Stimulated activated CD8-positive, alpha-beta memory T cell treated with anti-CD3 and anti-CD28 coated beads, Interleukin-2, amount 100 ng/mL, for 1 hour (primary cell): ENCODE data around the gene COG6.

Experiments used
- DNase-seq, 2 donors: peaks; one replicate each; pipeline ENCODE4 v3.0.0-alpha.2; 2020; ENCODE audit warnings: low read depth in 2 of 2

The COG6 gene

GRCh38 chr13:39768962-39769361 lies 113.5 kb downstream of the COG6 start:
- DNase-seq, result no peak

- no peak for DNase-seq
Measured at GRCh38 chr13:39770221-39771090, 115.0 kb downstream of the COG6 start.

- DNase-seq, result no peak
Measured at GRCh38 chr13:39773833-39774232, 118.4 kb downstream of the COG6 start.

GRCh38 chr13:39776439-39776838 lies 121.0 kb downstream of the COG6 start:
- no peak for DNase-seq

- no peak for DNase-seq
Measured at GRCh38 chr13:39777021-39777420, 121.6 kb downstream of the COG6 start.

- no peak for DNase-seq
Measured at GRCh38 chr13:39777527-39778061, 122.1 kb downstream of the COG6 start.

- DNase-seq, result no peak
Measured at GRCh38 chr13:39779337-39780265, 124.1 kb downstream of the COG6 start.

GRCh38 chr13:39780711-39781110 lies 125.2 kb downstream of the COG6 start:
- no peak for DNase-seq

GRCh38 chr13:39781381-39781780 lies 125.9 kb downstream of the COG6 start:
- DNase-seq, result no peak

GRCh38 chr13:39783051-39783450 lies 127.6 kb downstream of the COG6 start:
- DNase-seq, result no peak

GRCh38 chr13:39784347-39784746 lies 128.9 kb downstream of the COG6 start:
- no peak for DNase-seq

- no peak for DNase-seq
Measured at GRCh38 chr13:39786091-39786490, 130.6 kb downstream of the COG6 start.

- no peak for DNase-seq
Measured at GRCh38 chr13:39787086-39787487, 131.6 kb downstream of the COG6 start.

GRCh38 chr13:39788102-39788501 lies 132.6 kb downstream of the COG6 start:
- no peak for DNase-seq

GRCh38 chr13:39789451-39789850 lies 134.0 kb downstream of the COG6 start:
- no peak for DNase-seq
